DOHH2 (cell line): ENCODE data around the gene TMPRSS11E.

ENCODE experiments used
- CTCF ChIP-seq: fragments of 200-600 bp; sonication (generic); IDR thresholded peaks from one replicate; pipeline ENCODE4 v1.5.1; 2014; ENCODE audit warnings: antibody characterized with exemption, mild to moderate bottlenecking, low read depth, low read length; ENCODE audit not compliant: poor library complexity, severe bottlenecking
- EZH2phosphoT487 ChIP-seq: fragments of 200-600 bp; sonication (generic); IDR thresholded peaks from 2 replicates; pipeline ENCODE4 v1.6.1; 2017; ENCODE audit warnings: borderline replicate concordance, mild to moderate bottlenecking, antibody characterized with exemption, low read length, moderate library complexity, mixed read lengths

GRCh38 chr4:68469482-68469881, 22.2 kb downstream of the TMPRSS11E start:
- TF ChIP-seq CTCF, result no peak
- no peak for TF ChIP-seq EZH2phosphoT487
